Stimulated activated CD8-positive, alpha-beta memory T cell treated with anti-CD3 and anti-CD28 coated beads, Interleukin-7, amount 100 ng/mL, for 1 hour (primary cell): ENCODE results near the gene CKB.
"Not testable (repeated sequence)": the region's sequence is repeated elsewhere in the genome, so short reads cannot be mapped to it uniquely, and the experiment has no call there.

Experiments used
- DNase-seq, 2 donors: peaks; one replicate each; pipeline ENCODE4 v3.0.0-alpha.2; 2020; ENCODE audit warnings: low read depth in 2 of 2

Gene CKB

GRCh38 chr14:103526247-103526913 lies 3.8 kb upstream of the CKB start:
- DNase-seq: no peak

- DNase-seq: not testable (repeated sequence)
These were observed 3.0 kb upstream of the CKB start for GRCh38 chr14:103525430-103526246.

- no peak for DNase-seq
These were observed 1.6 kb upstream of the CKB start for GRCh38 chr14:103524002-103524935.

- no peak for DNase-seq
These were observed 935 bp upstream of the CKB start for GRCh38 chr14:103523575-103523954.

- no peak for DNase-seq
These were observed 573 bp downstream of the CKB start for GRCh38 chr14:103521951-103522563.

- no peak for DNase-seq
These were observed 1.1 kb downstream of the CKB start for GRCh38 chr14:103521438-103521950.

- DNase-seq: peak; percentile 21 to 38
These were observed 1.8 kb downstream of the CKB start for GRCh38 chr14:103520657-103521437.

- DNase-seq: no peak
These were observed 2.4 kb downstream of the CKB start for GRCh38 chr14:103520269-103520656.

GRCh38 chr14:103519837-103520212 lies 2.8 kb downstream of the CKB start:
- no peak for DNase-seq

- no peak for DNase-seq
These were observed 3.4 kb downstream of the CKB start for GRCh38 chr14:103519043-103519836.

- peak in 1 of 2 donors; percentile 48 for DNase-seq
These were observed 4.1 kb downstream of the CKB start for GRCh38 chr14:103518422-103519042.

- no peak for DNase-seq
These were observed 4.8 kb downstream of the CKB start for GRCh38 chr14:103517721-103518421.

- DNase-seq: no peak
These were observed 5.5 kb downstream of the CKB start for GRCh38 chr14:103517174-103517566.

- DNase-seq: no peak
These were observed 6.0 kb downstream of the CKB start for GRCh38 chr14:103516426-103517173.

GRCh38 chr14:103514596-103515421 lies 7.8 kb downstream of the CKB start:
- no peak for DNase-seq

- no peak for DNase-seq
These were observed 9.7 kb downstream of the CKB start for GRCh38 chr14:103512701-103513611.
